Stimulated activated CD4-positive, alpha-beta T cell treated with anti-CD3 and anti-CD28 coated beads, TNF-alpha, amount 100 ng/mL, for 4 hours (primary cell): Measurements from ENCODE around the gene D2HGDH.

ENCODE experiments used
- DNase-seq, 3 experiments: peaks; one replicate each; pipeline ENCODE4 v3.0.0-alpha.2; 2020; ENCODE audit warnings: low read depth in 3 of 3

D2HGDH gene

DNA sequence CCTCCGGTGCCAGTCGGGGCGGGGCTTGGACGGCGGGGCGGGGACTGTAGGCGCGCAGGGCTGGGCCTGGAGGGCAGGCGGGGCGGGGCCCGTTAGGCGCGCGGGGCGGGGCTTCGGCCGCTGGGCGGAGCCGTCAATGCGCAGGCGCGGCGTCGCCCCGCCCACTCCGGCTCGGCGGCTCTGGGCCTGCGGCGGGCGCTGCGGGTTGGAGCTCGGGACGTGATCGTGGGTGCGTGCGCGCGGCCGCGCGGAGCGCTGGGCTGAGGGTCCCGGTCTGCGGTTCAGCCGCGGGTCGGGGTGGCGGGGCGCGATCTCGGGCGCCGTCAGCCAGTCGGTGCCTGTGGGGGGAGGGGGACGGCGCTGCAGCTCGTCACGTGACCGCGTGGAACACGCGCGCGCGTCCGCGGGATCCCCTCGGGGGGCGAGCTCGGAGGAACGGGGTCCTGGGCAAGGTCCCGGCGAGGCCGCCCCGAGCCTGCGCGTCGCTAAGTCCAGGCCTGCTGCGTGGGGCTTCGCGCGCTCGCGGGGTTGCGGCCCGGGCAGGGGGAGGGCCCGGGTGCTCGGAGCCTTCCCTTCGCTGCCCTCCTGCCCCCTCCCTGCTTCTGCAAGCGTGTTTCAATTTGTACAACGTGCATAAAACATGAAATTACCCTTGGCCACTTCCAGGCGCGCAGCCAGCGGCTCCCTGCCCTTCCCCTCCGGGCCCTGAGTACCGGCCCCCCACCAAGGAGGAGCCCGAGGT, at the start of gene D2HGDH:
TSS of gene D2HGDH (plus strand) at position 164 of the 742 bp plus-strand sequence. CDS start 595 bp downstream, outside the sequence.
- peak; percentile 86 to 96 (median 90) for DNase-seq

DNA sequence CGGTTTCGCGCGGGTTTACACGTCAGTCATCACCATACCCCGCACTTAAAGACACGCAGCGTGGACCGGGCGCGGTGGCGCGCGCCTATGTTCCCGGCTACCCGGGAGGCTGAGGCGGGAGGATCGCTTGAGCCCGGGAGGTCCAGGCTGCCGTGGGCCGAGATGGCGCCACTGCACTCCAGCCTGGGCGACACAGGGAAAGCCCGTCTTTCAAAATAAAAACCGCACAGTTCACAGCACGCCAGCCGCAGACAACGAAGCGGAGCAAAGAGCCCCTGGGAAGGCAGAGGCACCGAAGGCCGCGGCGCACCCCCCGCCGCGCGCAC, 48.1 kb upstream of the D2HGDH start:
- DNase-seq, result no peak

DNA sequence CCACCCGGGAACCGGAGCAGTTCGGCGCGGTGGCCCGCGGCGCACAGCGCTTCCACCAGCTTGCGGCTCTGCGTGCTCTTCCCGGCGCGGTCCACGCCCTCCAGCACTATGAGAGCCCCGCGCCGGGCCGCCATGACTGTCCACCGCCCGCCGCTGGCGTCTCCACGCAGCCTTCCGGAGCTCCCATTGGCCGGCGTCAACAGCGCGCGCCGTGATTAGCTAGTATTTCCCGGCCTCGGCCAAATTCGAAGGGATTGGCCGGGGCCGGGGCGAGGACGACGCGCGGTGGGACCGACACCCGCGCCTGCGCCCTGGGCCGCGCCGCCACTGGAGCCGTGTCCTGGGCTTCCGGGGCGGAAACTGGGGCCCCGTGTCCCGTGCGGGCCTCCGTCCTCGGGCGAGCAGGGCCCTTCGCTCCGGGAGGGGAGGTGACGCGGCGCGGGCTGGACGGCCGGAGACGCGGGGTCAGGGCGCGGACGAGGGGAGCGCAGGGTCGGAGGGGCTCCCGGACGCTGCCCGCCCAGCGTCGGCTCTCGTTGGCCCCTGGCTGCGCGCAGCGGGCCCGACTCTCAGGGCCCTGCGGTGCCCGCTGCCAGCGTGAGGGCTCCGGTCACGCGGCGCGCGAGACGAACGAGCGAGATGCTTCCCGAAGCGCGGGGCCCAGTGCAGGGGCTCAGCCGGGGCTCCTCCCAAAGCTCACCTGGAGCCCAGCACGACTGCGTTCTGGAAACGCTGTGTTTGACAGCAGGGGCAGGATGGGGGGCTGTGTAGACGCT, 47.6 kb upstream of the D2HGDH start, which contains the start of gene DTYMK:
TSS of gene DTYMK (minus strand) at position 166 of the 776 bp plus-strand sequence. CDS start at position 134, 32 bp downstream.
- peak; percentile 87 to 88 (median 88) for DNase-seq

DNA sequence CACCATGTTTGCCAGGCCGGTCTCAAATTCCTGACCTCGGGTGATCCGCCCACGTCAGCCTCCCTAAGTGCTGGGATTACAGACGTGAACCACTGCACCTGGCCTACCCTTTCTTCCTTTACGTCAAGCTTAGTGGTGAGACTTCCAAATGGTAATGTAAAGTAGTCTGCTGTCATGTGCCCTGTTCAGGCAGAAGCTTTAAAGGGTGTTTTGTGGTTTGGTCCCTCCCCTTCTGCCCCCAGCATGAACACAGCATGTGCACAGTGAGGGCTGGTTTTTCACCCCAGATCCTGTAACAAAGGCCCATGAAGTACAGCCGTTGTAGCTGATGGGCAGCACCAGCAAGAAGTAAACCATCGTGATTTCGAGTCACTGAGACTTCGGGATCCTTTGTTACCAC, 45.1 kb upstream of the D2HGDH start:
- DNase-seq, result no peak

DNA sequence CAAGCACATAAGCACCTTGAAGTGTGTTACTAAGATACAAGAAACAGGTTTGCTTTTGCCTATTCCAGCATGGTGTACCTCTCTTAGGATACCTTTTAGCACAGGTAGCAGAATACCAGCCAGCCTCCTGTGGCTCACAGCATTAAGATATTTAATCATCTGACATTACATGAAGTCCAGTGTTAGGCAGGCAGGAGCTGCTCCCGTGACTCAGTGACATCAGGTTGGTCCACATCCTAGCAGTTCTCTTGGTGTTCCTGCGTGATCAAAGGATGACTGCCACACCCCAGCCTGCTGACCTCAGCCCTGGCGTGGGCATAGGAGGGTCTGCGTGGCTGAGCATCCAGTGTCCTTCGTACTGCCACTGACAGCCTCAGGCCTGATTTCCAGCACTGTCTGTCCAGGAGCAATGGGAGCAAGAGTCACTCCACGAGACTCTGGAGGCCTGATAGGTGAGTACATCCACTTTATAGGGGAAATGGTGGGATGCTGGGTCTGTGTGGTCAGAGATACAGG, 44.2 kb upstream of the D2HGDH start:
- DNase-seq, result no peak

DNA sequence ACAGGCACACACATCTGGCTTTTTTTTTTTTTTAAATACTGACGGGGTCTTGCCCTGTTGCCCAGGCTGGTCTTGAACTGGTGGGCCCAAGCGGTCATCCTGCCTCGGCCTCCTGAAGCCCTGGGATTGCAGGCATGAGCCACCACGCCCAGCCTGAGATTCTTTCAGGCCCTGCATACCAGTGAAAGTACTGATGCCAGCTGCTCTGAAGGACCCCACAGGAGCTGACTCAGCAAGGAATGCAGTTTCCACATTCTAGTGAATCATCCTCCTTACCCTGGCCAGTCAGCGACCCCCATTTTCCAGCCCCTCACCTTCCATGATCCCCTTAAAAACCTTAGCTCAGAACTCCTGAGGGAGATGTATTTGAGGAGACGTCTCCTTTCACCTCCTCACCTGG, 42.0 kb upstream of the D2HGDH start:
- DNase-seq, result no peak

DNA sequence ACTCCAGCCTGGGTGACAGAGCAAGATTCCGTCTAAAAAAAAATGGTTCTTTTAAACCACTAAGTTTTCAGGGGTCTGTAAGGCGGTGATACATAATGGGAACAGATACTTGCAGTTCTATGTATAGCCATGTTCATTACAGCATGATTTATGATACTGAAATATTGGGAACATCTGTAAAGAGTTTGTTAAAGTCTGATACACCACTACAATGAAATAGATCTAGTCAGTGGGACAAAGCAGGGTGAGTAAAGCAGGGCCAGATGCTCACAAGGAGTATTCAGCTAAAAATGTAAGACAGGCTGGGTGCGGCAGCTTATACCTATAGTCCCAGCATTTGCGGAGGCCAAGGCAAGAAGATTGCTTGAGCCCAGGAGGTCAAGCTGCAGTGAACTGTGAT, 38.8 kb upstream of the D2HGDH start:
- no peak for DNase-seq

DNA sequence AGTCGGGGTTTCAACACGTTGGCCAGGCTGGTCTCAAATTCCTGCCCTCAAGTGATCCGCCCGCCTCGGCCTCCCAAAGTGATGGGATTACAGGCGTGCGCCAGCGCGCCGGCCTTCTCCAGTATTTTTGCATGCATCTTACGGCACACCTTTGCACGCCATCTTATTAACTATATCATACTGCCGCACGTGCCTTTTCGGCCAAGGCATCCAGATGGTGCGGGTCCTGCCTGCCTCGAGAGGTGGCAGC, 33.4 kb upstream of the D2HGDH start:
- no peak for DNase-seq

DNA sequence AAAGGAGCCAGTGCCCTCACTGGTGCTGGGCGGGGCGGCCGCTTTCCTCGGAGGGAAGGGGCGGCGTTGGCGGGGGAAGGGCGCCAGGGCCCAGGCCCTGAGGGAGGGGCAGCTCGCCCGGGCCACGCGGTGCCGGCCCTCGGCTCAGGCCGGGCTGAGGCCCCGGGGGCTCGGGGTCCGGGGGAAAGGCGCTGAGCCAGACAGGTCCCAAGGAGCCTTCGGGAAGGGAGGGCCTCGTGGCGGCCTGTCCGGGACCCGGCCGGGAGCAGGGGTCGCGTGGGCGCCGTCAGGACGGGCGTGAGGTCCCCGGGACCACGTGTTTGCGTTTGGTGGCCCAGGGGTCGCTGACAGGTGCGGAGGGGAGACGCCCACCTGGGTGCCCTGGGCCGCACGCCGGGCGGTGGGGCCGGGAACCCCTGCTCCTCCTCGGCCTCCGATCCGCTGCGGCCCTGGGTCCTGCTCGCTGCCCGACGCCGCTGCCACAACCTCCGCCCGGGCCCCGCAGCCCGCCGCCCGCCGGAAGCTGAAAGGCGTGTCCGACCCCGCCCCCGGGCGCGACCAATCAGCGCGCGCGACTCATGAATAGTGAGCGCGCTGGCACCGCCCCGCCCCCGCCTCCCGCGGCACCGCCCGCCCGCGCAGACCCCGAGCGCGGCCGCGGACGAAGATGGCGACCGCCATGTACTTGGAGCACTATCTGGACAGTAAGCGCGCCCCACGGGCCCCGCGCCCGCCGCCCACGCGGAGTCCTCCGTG, 32.9 kb upstream of the D2HGDH start, which contains the start of gene ING5:
TSS of gene ING5 (plus strand) at position 641 of the 756 bp plus-strand sequence. CDS start at position 668, 27 bp downstream.
- peak; percentile 95 to 99 (median 96) for DNase-seq

DNA sequence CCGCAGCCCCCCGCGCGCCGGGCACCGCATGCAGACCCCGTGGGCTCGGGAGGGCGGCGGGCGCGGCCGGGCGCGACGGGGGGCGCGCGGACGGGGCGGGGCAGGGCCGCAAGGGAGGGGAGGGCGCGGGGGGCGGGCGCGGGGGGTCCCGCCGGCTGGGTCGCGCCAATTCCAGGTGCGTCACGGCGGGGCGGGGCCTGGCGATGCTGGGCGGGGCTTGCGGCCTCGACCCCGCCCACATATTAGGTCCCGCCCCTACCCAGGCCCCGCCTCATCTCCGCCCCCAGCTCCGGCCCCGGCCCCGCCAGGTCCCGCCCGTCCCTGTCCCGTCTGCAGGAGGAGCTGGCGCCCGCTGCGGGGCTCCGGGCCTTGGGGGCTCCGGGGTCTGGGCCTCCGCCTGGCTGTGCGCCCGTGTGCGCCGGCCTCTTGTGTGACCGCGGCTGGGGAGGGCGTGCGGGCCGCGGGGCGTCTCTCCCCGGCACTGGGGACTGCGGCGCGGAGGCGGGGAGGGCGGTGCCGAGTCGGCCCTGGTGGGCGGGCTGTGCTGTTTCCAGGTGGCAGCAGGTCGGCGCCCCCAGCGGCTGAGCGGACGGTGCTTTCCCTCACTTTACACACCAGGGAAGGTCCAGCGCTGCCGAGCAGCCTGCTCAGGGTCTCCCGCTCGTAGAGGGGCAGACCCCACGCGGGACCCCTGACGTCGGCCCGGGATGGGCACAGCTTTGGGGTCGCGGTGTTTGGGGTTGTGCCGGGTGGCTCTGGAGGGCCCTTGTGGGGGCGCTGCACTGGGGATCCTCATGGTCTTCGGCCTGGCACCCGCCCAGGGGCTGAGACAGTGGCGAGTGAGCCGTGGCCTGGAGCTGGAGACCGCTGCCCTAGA, 32.0 kb upstream of the D2HGDH start:
- DNase-seq, result peak; percentile 83 to 91 (median 88)

DNA sequence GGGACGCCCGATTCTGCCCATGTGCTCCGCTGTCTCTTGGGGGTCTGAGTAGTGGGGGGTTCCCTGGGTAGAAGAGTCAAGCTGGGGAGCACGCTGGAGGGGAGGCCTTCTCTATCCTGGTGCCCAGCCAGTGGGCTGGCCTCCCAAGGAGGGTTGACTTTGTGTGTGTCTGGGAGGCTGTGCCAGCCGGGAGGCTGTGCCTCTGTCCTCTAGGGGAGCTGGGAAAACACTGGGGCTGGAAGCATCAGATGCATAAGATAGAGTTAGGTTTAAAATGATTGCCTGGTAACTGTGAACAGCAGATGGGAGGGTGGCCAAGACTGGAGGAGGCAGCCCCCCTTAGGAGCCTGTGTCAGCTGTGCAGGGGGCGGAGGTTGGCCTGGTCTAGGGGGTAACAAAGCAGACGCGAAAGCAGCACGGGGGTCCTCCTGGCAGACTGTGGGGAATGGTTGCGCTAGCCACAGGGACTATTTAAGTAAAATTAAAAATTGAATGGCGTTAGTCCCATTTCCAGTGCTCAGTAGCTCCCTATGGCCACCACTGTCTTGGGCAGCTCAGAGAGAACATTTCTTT, 31.3 kb upstream of the D2HGDH start:
- no peak for DNase-seq

DNA sequence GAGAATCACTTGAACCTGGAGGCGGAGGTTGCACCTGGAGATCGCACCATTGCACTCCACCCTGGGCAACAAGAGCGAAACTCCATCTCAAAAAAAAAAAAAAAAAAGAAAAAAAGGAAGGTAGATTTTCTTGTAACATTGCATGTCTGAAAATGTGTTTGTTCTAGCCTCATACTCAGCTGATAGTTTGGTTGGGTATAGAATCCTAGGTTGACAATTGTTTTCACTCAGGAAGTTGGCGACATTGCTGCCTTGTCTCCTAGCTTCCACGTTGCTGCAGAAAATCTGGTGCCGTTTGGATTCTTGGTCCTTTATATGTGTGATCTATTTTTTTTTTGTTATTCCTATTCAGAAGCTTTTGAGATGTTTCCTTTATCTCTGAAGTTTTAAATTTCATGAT, 27.9 kb upstream of the D2HGDH start:
- DNase-seq, result no peak

DNA sequence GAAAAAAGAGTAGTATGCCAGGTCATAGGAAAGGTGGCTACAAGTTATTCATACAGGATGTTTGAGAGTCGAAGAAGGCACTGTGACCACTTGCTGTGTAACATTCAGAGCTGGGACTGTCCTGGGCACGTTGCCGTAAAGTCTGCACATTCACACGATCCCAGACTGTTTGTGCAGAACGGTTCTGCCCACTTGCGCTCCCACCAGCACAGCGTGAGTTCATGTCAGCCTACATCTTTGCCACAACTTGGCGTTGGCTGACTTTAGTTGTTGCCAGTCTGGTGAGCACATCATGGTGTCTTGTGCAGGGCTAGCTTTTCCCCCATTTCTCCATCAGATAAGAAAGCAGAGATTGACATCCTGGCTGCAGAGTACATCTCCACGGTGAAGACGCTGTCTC, 25.6 kb upstream of the D2HGDH start:
- no peak for DNase-seq

DNA sequence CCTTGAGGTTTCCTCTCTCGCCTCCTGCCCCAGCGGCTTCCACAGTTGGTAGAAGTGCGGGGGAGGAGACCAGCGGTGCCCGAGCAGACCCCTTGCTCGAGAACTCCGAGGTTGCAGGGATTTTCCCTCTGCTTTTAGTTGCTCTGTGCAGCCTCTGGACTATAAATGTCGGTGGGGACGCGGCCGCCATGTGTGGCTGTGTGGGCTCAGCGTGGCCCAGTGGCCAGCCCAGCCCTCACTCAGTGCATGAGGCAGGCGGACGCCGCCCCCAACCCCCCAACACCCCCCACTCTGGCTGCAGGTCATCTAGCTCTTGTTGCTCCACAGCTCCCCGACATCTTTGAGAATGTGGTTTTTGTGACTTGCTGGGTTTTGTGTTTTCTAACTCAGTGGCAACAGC, 15.3 kb upstream of the D2HGDH start:
- DNase-seq, result no peak

DNA sequence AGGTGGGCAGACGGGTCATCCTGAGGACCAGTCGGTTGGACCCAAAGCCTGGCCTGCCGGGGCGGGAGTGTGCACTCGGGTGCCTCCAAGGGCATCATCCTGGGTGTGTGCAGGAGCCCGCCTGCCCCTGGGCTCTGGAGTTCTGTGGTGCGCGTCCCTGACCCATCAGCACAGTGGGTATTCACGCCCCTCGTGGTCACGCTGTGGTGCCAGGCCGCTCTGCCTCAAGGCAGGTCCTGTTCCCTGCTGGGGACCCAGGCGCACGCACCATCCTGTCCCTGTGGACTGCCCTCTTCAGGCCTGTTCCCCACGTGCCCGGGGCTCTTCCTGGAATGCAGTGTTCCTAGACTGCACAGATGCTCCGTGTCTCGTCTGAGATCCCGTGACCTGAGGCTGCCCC, 14.3 kb upstream of the D2HGDH start:
- DNase-seq, result no peak

DNA sequence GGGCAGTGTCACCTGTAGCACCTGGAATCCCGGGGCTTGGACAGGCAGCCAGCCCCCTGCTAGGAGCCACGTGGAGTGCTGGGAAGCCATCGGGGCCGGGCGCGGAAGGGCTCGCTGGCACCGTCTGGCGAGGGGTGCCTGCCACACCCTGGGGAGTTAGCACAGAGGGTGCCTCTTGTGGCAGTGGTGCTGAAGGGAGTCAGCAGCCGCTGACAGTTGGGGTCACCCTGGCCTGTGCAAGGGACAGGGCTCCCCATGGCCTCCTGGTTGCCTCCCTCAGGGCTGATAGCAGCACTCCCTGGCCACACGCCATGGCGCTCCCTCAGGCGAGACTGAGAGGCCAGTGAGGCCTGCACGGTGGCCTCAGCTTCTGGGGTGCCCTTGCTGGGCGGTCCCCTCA, 13.9 kb upstream of the D2HGDH start:
- DNase-seq, result no peak

DNA sequence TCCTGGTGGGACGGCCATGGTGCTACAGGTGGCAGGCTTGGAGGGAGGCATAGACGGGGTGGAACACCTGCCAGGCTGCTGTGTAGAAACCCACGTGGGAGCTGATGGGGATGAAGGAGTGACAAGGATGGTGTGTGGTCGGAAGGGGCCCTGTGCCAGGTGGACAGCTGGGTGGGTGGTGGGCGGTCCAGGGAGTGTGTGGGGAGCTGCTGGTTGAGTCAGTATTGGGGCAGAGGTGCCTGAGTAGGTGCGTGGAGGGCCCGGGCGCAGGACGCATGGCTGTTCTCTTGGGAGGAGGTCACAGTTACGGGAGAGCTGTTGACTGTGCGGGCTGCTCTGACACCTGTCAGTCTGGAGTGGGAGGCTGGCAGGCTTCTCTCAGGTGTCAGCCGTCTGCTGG, 12.6 kb upstream of the D2HGDH start:
- DNase-seq, result no peak

DNA sequence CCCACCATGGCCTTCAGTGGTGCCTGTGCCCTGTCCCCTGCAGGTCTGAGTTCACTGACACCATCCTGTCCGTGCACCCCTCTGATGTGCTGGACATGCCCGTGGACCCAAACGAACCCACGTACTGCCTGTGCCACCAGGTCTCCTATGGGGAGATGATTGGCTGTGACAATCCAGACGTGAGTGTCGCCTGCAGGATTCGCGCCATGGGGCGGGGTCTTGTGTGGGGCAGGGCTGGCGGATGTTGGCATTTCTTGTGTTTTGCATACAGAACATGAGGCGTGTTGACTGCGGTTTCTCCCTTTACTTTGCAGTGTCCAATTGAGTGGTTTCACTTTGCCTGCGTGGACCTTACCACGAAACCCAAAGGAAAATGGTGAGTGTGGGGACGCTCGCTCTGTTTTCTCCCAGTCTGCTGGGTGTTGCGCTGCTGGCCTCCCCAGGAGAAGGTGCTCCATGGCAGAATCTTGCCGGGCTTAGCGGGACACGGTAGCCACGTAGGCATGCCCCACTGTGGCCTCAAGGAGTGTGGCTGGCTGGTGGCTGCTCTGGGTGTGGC, 11.5 kb upstream of the D2HGDH start:
- no peak for DNase-seq

DNA sequence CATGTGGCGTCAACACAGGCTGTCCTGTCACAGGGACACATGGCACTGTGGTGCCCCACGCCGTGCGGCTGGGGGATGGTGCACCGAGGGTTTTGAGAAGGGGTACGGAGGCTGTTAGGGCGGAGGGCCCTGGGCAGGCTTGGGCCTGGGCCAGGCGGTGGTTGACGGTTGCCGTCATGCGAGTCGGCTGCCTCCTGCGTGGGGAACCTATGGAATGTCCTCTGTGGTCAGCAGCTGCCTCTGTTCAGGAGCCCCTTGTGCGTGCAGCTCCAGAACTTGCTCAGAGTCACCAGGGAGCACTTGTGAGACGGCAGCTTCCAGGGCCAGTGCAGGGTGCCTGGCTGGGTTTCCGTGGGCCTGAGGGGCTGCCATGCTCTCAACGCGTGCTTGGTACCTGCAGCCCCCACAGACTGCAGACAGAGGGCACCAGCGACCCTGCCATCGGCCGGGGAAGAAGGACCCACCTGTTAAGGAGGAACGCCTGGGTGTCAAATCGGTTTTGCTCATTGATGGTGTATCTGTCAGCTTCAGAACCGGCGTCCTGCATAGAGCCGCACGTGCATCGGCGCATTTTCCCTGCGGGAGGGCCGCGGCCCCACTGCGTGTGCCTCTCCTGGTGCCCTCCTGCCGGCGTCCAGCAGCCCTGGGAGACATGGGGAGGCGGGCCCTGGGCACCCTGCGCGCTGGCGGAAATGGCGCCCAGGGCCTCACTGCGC, 10.0 kb upstream of the D2HGDH start:
- DNase-seq, result no peak
